T-cell (primary cell): ENCODE results near the gene APOC4. TPM values are rescaled to one million over a fixed set of nuclear protein-coding genes. Genes with fewer than 3 reads are reported as not detected.

ENCODE experiments used
- ATAC-seq, 4 experiments: fragments of 200-7000 bp in 3 of 4; fragments of 150-1000 bp in 1 of 4; cut with Tn5 transposase; replicated peaks in 1 of 4; 1 replicate in 3 of 4; 2 replicates in 1 of 4; pipeline ENCODE4 v1.10.0; 2021; ENCODE audit warnings: moderate library complexity in 3 of 4, mild to moderate bottlenecking in 2 of 4, moderate number of reproducible peaks in 1 of 4
- CTCF ChIA-PET, 2 donors: fragments of 300-600 bp; sonication (Branson Sonifier 250); formaldehyde crosslinking; loops; one replicate each; lab custom pipeline; 2022; ENCODE audit warnings: antibody characterized with exemption in 2 of 2; lab: Charles Lee
- POLR2A ChIA-PET, 2 donors: fragments of 300-600 bp; sonication (Branson Sonifier 250); formaldehyde crosslinking; loops; one replicate each; lab custom pipeline; 2022; ENCODE audit warnings: antibody characterized with exemption in 2 of 2; lab: Charles Lee
- DNase-seq, 35 experiments: peaks; one replicate each; pipeline versions ENCODE4 v3.0.0 to v3.0.0-alpha.2; 2013 to 2023
- H3K27ac ChIP-seq: one replicate; pipeline ENCODE4 v1.5.1; 2013; ENCODE audit warnings: low read length
- H3K27me3 ChIP-seq, 2 experiments: replicated peaks in 1 of 2; 1 replicate in 1 of 2; 2 replicates in 1 of 2; pipeline versions ENCODE4 v1.6.1 to v1.7.0; 2013; ENCODE audit warnings: low read length in 1 of 2, mixed read lengths in 1 of 2; ENCODE audit not compliant: control insufficient read depth in 2 of 2, insufficient read depth in 2 of 2; ENCODE audit errors: extremely low read depth in 1 of 2
- H3K36me3 ChIP-seq, 2 donors: 1 replicate in 1 of 2; 2 replicates in 1 of 2; pipeline versions ENCODE4 v1.6.1 to v1.7.0; 2013; ENCODE audit warnings: low read length in 1 of 2; ENCODE audit not compliant: control insufficient read depth in 2 of 2, insufficient read depth in 1 of 2; ENCODE audit errors: extremely low read depth in 1 of 2
- H3K4me1 ChIP-seq, 2 experiments: 1 replicate in 1 of 2; 2 replicates in 1 of 2; pipeline versions ENCODE4 v1.6.1 to v1.7.0; 2013; ENCODE audit warnings: low read length in 2 of 2, mixed read lengths in 1 of 2; ENCODE audit not compliant: insufficient read depth in 2 of 2, control insufficient read depth in 1 of 2; ENCODE audit errors: extremely low read depth in 1 of 2
- H3K4me3 ChIP-seq, 2 donors: 1 replicate in 1 of 2; 2 replicates in 1 of 2; pipeline versions ENCODE4 v1.5.1 to v1.7.0; 2013; ENCODE audit warnings: mild to moderate bottlenecking in 2 of 2, low read length in 1 of 2, moderate library complexity in 1 of 2; ENCODE audit not compliant: control insufficient read depth in 1 of 2; ENCODE audit errors: extremely low read depth in 1 of 2
- H3K9me3 ChIP-seq: 2 replicates; pipeline ENCODE4 v1.7.0; 2013
- H3K27ac Mint-ChIP-seq, 2 donors: one replicate each; pipeline ENCODE4 v1.8.0; 2020 to 2021; ENCODE audit warnings: mild to moderate bottlenecking in 2 of 2, mixed read lengths in 2 of 2
- H3K27me3 Mint-ChIP-seq, 2 donors: one replicate each; pipeline ENCODE4 v1.8.0; 2021 to 2022; ENCODE audit warnings: mixed read lengths in 2 of 2
- H3K36me3 Mint-ChIP-seq: one replicate; pipeline ENCODE4 v1.8.0; 2021; ENCODE audit warnings: mixed read lengths
- H3K4me1 Mint-ChIP-seq, 3 donors: one replicate each; pipeline ENCODE4 v1.8.0; 2020 to 2022; ENCODE audit warnings: mixed read lengths in 3 of 3, mild to moderate bottlenecking in 1 of 3
- H3K4me3 Mint-ChIP-seq, 3 donors: one replicate each; pipeline ENCODE4 v1.8.0; 2020 to 2022; ENCODE audit warnings: mild to moderate bottlenecking in 3 of 3, mixed read lengths in 3 of 3, moderate library complexity in 3 of 3
- H3K9me3 Mint-ChIP-seq, 3 donors: one replicate each; pipeline ENCODE4 v1.8.0; 2020 to 2022; ENCODE audit warnings: mixed read lengths in 3 of 3
- WGBS: methylation state at CpG from one replicate; pipeline ENCODE4 v1.1.5; 2013; ENCODE audit warnings: missing lambda C conversion rate; ENCODE audit not compliant: insufficient coverage; 5-methylcytosine and 5-hydroxymethylcytosine counted together
- total RNA-seq, 35 experiments: library from RNA in 6 of 35; stranded (reverse) in 6 of 35; fragments of 120-200 nt in 1 of 35; gene quantifications; one replicate each; pipeline versions ENCODE4 v1.2.1 to v1.2.4 and lab custom pipeline; 2013 to 2026

Gene APOC4
- total RNA-seq, 5 donors from 2014 or later (not counting 1 experiment from before 2014, with no cell fraction given), result not detected

DNA sequence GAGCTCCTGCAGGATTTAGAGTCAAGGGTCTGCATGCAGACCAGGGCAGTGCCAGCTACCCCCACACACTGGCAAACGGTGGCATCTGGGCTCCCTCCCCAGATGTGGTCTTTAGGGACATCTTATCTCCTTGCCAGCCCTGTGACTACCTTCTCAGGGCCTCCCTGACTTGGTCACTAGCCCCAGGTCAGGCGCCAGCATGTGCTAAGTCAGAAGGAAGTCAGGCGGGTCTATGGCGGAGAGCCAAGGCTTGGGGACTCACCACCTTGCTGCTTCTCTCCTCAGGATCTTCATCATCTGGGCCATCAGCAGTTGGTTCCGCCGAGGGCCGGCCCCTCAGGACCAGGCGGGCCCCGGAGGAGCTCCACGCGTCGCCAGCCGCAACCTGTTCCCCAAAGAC is 30.8 kb downstream of the APOC4 start:
- H3K4me1 ChIP-seq, result no peaks in the 10 kb centered on the region
- ChIA-PET POLR2A (no interaction called here), CTCF (no interaction called here)
- H3K27me3 ChIP-seq, result no peaks in the 10 kb centered on the region
- peaks cover 34 to 60% of the 10 kb centered on the region in 2 donors for H3K36me3 ChIP-seq
- no peak overlapping the region for H3K27ac Mint-ChIP-seq
- no peak for DNase-seq
- no peak overlapping the region for H3K27ac ChIP-seq
- 92% methylated on average over 13 of the region's 13 CpGs for WGBS
- no peak for ATAC-seq
- H3K9me3 ChIP-seq, result no peaks in the 10 kb centered on the region
- no peak overlapping the region for H3K4me3 ChIP-seq
- H3K9me3 Mint-ChIP-seq, result no peaks in the 10 kb centered on the region
- peaks cover 37% of the 10 kb centered on the region for H3K36me3 Mint-ChIP-seq
- peaks cover 2 to 4% (median 3%) of the 10 kb centered on the region in 3 donors for H3K4me1 Mint-ChIP-seq
- no peak overlapping the region for H3K4me3 Mint-ChIP-seq
- no peaks in the 10 kb centered on the region for H3K27me3 Mint-ChIP-seq

DNA sequence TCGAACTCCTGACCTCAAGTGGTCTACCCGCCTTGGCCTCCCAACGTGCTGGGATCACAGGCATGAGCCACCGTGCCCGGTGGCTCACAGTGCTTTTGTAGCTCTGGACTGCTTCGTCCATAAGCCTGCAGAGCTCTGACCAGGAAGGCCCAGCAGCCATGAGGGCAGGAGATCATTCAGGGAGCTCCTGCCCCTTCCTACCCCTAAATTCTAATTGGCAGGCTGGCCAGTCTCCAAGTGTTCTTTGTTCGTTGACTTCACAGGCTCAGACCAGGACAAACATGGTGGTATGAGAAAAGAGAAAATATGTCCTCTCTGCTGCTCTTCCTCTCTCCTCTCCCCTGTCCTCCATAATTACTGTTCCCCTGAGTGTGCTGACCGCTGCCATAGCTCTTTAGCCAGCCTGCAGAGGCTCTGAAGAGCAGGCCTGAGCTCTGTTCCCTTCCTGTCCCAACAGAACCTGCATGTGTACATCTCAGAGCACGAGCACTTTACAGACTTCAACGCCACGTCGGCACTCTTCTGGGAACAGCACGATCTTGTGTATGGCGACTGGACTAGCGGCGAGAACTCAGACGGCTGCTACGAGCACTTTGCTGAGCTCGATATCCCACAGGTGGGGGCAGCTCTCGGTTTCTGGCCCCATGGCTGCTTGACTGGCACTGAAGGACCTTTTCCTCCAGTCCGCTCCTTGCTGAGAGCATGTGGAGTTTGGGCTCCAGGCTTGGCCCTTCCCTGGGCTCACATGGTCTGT is 32.1 kb downstream of the APOC4 start:
- Histone ChIP-seq H3K9me3 (no peaks in the 10 kb centered on the region), H3K4me1 (no peaks in the 10 kb centered on the region), H3K27me3 (no peaks in the 10 kb centered on the region), H3K4me3 (no peak overlapping the region), H3K27ac (no peak overlapping the region), H3K36me3 (peaks cover 30 to 65% of the 10 kb centered on the region in 2 donors)
- H3K4me1 Mint-ChIP-seq, result peaks cover 0 to 2% (median 0%) of the 10 kb centered on the region in 3 donors
- no peak overlapping the region for H3K27ac Mint-ChIP-seq
- 96% methylated on average over 18 of the region's 21 CpGs for WGBS
- DNase-seq (no peak), ATAC-seq (no peak)
- H3K9me3 Mint-ChIP-seq, result no peaks in the 10 kb centered on the region
- ChIA-PET POLR2A (interaction anchor here in 1 of 2 donors (0.5 kb wide), 1 partner anchor 1554 kb away, joined by 4 read pairs; no protein-coding TSS in a partner anchor), CTCF (interaction anchor here in 1 of 2 donors (1.5 kb wide), 1 partner anchor 11 kb away, joined by 4 read pairs; no protein-coding TSS in a partner anchor)
- H3K4me3 Mint-ChIP-seq, result no peak overlapping the region
- H3K36me3 Mint-ChIP-seq, result peaks cover 33% of the 10 kb centered on the region
- H3K27me3 Mint-ChIP-seq, result no peaks in the 10 kb centered on the region

DNA sequence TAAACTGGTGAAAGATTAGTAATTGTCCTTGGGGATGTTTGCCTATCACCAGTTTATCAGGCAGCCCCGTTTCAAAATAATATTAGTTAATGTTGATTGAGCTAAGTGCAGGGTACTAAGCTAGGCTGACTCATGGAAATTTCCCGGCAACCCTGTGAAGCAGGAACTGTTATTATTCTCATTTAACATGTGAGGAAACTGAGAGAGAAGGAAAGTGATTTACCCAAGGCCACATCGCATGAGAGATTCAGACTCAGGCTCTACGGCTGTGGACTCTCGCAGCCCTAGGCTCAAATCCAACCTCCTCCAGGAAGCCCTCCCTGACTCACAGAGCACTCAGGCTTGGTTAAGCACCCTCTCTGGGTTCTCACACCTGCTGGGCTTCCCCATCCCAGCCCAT is 32.8 kb downstream of the APOC4 start:
- H3K36me3 Mint-ChIP-seq, result peaks cover 39% of the 10 kb centered on the region
- ATAC-seq (no peak), DNase-seq (no peak)
- H3K27ac Mint-ChIP-seq, result no peak overlapping the region
- Histone ChIP-seq H3K27me3 (no peaks in the 10 kb centered on the region), H3K4me3 (no peak overlapping the region), H3K4me1 (no peaks in the 10 kb centered on the region), H3K36me3 (peaks cover 30 to 69% of the 10 kb centered on the region in 2 donors), H3K27ac (no peak overlapping the region), H3K9me3 (no peaks in the 10 kb centered on the region)
- WGBS, result 95% methylated on average over 4 of the region's 5 CpGs
- CTCF ChIA-PET, result interaction anchor here in 1 of 2 donors (1.5 kb wide), 1 partner anchor 12 kb away, joined by 4 read pairs; no protein-coding TSS in a partner anchor
- H3K4me3 Mint-ChIP-seq, result no peak overlapping the region
- POLR2A ChIA-PET, result interaction anchor here in 1 of 2 donors (0.5 to 0.6 kb wide), 2 partner anchors 93 to 1555 kb away, joined by 4 to 5 read pairs; no protein-coding TSS in a partner anchor
- H3K4me1 Mint-ChIP-seq, result no peaks in the 10 kb centered on the region
- H3K27me3 Mint-ChIP-seq, result no peaks in the 10 kb centered on the region
- H3K9me3 Mint-ChIP-seq, result no peaks in the 10 kb centered on the region

DNA sequence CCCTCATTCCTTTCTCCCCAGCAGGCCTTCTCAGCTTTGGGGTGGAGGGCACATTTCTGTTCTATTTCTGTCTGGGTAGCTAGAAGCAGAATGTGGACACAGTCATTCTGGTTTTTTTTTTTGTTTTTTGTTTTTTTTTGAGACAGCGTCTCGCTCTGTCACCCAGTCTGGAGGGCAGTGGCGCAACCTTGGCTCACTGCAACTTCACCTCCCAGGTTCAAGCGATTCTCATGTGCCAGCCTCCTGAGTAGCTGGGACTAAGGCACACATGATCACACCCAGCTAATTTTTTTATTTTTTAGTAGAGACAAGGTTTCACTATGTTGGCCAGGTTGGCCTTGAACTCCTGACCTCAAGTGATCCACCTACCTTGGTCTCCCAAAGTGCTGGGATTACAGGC is 33.4 kb downstream of the APOC4 start:
- DNase-seq (no peak), ATAC-seq (no peak)
- CTCF ChIA-PET, result no interaction called here
- WGBS, result no CpG with 5 or more reads among the region's 4 CpGs
- Mint-ChIP-seq H3K9me3 (no peaks in the 10 kb centered on the region), H3K4me1 (no peaks in the 10 kb centered on the region), H3K27ac (no peak overlapping the region), H3K27me3 (no peaks in the 10 kb centered on the region), H3K36me3 (peaks cover 37% of the 10 kb centered on the region), H3K4me3 (no peak overlapping the region)
- no peaks in the 10 kb centered on the region for H3K4me1 ChIP-seq
- no peaks in the 10 kb centered on the region for H3K9me3 ChIP-seq
- peaks cover 30 to 71% of the 10 kb centered on the region in 2 donors for H3K36me3 ChIP-seq
- H3K4me3 ChIP-seq, result no peak overlapping the region
- no peak overlapping the region for H3K27ac ChIP-seq
- POLR2A ChIA-PET, result interaction anchor here in 1 of 2 donors (0.6 kb wide), 1 partner anchor 92 kb away, joined by 5 read pairs; no protein-coding TSS in a partner anchor
- no peaks in the 10 kb centered on the region for H3K27me3 ChIP-seq

DNA sequence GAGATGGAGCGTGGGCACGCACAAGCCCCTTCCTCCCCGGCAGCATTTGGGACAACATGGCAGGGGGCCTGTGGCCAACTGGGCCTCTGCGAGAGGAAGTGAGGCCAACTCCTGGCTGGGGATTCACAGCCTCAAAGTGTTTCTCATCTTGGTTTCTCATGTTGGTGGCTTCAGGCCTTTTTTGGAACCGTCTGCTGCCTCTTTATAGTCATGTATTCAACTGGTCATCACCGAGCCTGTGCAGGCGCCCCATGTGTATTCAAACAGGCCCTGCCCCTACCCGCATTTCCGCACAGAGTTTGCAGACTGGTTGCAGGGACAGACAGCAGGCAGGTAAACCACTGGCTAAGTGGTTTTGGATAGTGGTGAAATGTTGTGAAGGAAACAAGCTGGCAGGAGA is 42.0 kb downstream of the APOC4 start:
- Histone ChIP-seq H3K4me1 (no peaks in the 10 kb centered on the region), H3K4me3 (no peak overlapping the region), H3K36me3 (peaks cover 31 to 67% of the 10 kb centered on the region in 2 donors), H3K9me3 (no peaks in the 10 kb centered on the region), H3K27me3 (no peaks in the 10 kb centered on the region), H3K27ac (no peak overlapping the region)
- ChIA-PET POLR2A (no interaction called here), CTCF (interaction anchor here (0.7 kb wide), 3 partner anchors 14 to 107 kb away, joined by 3 to 5 read pairs (median 3); no protein-coding TSS in a partner anchor)
- H3K36me3 Mint-ChIP-seq, result peaks cover 38% of the 10 kb centered on the region
- no peak for ATAC-seq
- H3K27me3 Mint-ChIP-seq, result no peaks in the 10 kb centered on the region
- H3K4me3 Mint-ChIP-seq, result no peak overlapping the region
- no peak overlapping the region for H3K27ac Mint-ChIP-seq
- WGBS, result 91% methylated on average over 7 of the region's 9 CpGs
- no peak for DNase-seq
- peaks cover 0 to under 1% (median under 1%) of the 10 kb centered on the region in 3 donors for H3K4me1 Mint-ChIP-seq
- no peaks in the 10 kb centered on the region for H3K9me3 Mint-ChIP-seq

DNA sequence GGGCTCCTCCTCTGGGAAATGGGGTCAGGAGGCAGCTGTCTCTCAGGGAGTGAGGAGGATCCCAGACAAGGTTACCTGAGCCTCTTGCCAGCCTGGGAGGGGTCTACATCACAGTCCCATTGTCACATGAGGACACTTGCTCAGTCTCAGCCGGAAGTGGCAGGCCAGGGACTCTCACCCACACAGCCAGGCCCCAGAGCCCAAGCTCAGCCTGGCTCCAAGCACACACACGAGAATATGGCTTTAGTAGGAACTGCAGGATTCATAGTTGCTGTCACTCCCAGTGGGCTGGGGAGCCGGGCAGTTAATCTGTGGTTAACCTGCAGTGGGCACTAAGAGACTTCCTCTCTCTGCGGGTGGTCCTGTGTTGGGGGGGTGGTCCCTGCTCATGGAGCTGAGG is 43.4 kb downstream of the APOC4 start:
- H3K9me3 Mint-ChIP-seq, result no peaks in the 10 kb centered on the region
- Histone ChIP-seq H3K4me3 (no peak overlapping the region), H3K27ac (no peak overlapping the region), H3K9me3 (no peaks in the 10 kb centered on the region), H3K36me3 (peaks cover 33 to 59% of the 10 kb centered on the region in 2 donors), H3K4me1 (no peaks in the 10 kb centered on the region), H3K27me3 (no peaks in the 10 kb centered on the region)
- H3K27ac Mint-ChIP-seq, result peak overlapping the region in 1 of 2 donors; percentile 22
- no peaks in the 10 kb centered on the region for H3K27me3 Mint-ChIP-seq
- peaks cover 31% of the 10 kb centered on the region for H3K36me3 Mint-ChIP-seq
- no peak for ATAC-seq
- peaks cover 0 to 2% (median 1%) of the 10 kb centered on the region in 3 donors for H3K4me1 Mint-ChIP-seq
- ChIA-PET POLR2A (no interaction called here), CTCF (no interaction called here)
- WGBS, result 90% methylated on average over 2 of the region's 4 CpGs
- no peak for DNase-seq
- no peak overlapping the region for H3K4me3 Mint-ChIP-seq
